Sigmoid colon (tissue), 7 donors: Measurements from ENCODE around the gene RALA. TPM values are rescaled to one million over a fixed set of nuclear protein-coding genes. Genes with fewer than 3 reads are reported as not detected.
"Not testable (repeated sequence)": the region's sequence is repeated elsewhere in the genome, so short reads cannot be mapped to it uniquely, and the experiment has no call there.

Experiments used
- DNase-seq: peaks from one replicate; pipeline ENCODE4 v3.0.0-alpha.2; 2019
- H3K27ac ChIP-seq, 4 donors: fragments of 200-600 bp; sonication (generic); one replicate each; pipeline ENCODE4 v1.5.1; 2016 to 2019; ENCODE audit warnings: mild to moderate bottlenecking in 1 of 4
- H3K27me3 ChIP-seq, 3 donors: fragments of 200-600 bp; sonication (generic); one replicate each; pipeline ENCODE4 v1.5.1; 2019; ENCODE audit warnings: mild to moderate bottlenecking in 1 of 3
- H3K36me3 ChIP-seq, 4 donors: fragments of 200-600 bp; sonication (generic); one replicate each; pipeline ENCODE4 v1.5.1; 2016 to 2019
- H3K4me1 ChIP-seq, 4 donors: fragments of 200-600 bp; sonication (generic); one replicate each; pipeline ENCODE4 v1.5.1; 2017 to 2019
- H3K4me3 ChIP-seq, 4 donors: fragments of 200-600 bp; sonication (generic); one replicate each; pipeline ENCODE4 v1.5.1; 2017 to 2019; ENCODE audit warnings: mild to moderate bottlenecking in 2 of 4, moderate library complexity in 1 of 4
- H3K9me3 ChIP-seq, 4 donors: fragments of 200-600 bp in 3 of 4; sonication (generic) in 3 of 4; one replicate each; pipeline versions ENCODE4 v1.5.1 to v1.6.1; 2013 to 2019
- EP300 ChIP-seq, 4 donors: sonication (generic); formaldehyde crosslinking; IDR thresholded peaks; one replicate each; pipeline ENCODE4 v1.6.1; 2017; ENCODE audit warnings: antibody characterized with exemption in 4 of 4
- POLR2A ChIP-seq, 2 donors: fragments of 450-650 bp; IDR thresholded peaks; one replicate each; pipeline ENCODE4 v1.6.1; 2016; ENCODE audit warnings: antibody characterized with exemption in 2 of 2, mild to moderate bottlenecking in 2 of 2, moderate library complexity in 2 of 2
- POLR2AphosphoS5 ChIP-seq, 4 donors: sonication (generic); formaldehyde crosslinking; IDR thresholded peaks; one replicate each; pipeline ENCODE4 v1.6.1; 2017; ENCODE audit warnings: antibody characterized with exemption in 4 of 4
- WGBS, 2 donors: extraction: QIAGEN DNeasy Blood & Tissue Kit; methylation state at CpG; one replicate each; pipeline ENCODE4 v1.1.7; 2013; 5-methylcytosine and 5-hydroxymethylcytosine counted together
- intact Hi-C: fragments of 100-400 bp; cut with DNase I; formaldehyde crosslinking; loops from one replicate; pipeline ENCODE4 v1.15.1; 2023
- polyA plus RNA-seq, 3 donors: library from polyadenylated mRNA; stranded (reverse); fragments of 200-250 nt; gene quantifications; one replicate each; pipeline ENCODE4 v1.2.3, GENCODE V29; 2013
- total RNA-seq, 4 donors: library from RNA; depleted of rRNA; stranded (reverse); fragments of >200 nt; gene quantifications; one replicate each; pipeline ENCODE4 v1.1.0, GENCODE V29; 2016
- TF ChIP-seq, protein P1 (sequence below), 4 experiments: fragments of 450-650 bp in 3 of 4; fragments of 200-600 bp in 1 of 4; IDR thresholded peaks; one replicate each; pipeline ENCODE4 v1.5.1; 2016 to 2019; ENCODE audit warnings: antibody characterized with exemption in 4 of 4, mild to moderate bottlenecking in 3 of 4, moderate library complexity in 2 of 4
- donor health status: healthy with polysubstance abuse.
- donor health status: Bipolar disorder and iron deficiency.
- donor health status: healthy.

The RALA gene
- total and polyA plus RNA-seq, 7 donors = 11.5 to 68.0 (median 19.6) TPM

DNA sequence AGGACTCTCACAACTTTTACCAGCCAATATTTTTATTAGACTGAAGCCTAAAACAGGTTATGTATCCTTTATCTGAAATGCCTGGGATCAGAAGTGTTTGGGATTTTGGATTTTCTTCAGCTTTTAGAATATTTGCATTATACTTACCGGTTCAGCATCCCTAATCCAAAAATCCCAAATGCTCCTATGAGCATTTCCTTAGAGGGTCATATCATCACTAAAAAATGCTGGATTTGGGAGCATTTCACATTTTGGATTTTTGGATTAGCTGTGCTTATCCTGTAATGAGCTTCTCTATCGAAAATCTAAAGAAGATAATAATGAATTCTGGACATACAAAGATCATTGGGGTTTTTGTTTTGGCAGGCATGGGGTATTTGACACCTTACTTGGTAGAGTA, 53.0 kb downstream of the RALA start:
- Histone ChIP-seq H3K4me3 (no peak overlapping the region), H3K9me3 (no peaks in the 10 kb centered on the region), H3K36me3 (no peaks in the 10 kb centered on the region), H3K27me3 (no peaks in the 10 kb centered on the region), H3K27ac (no peak overlapping the region), H3K4me1 (peaks cover 0 to 14% (median 8%) of the 10 kb centered on the region in 4 donors)
- TF ChIP-seq EP300 (IDR thresholded peaks at IDR 0.05) = no peak
- TF ChIP-seq POLR2A (IDR thresholded peaks at IDR 0.05) = no peak
- TF ChIP-seq POLR2AphosphoS5 (IDR thresholded peaks at IDR 0.05) = no peak
- TF ChIP-seq, protein P1, sequence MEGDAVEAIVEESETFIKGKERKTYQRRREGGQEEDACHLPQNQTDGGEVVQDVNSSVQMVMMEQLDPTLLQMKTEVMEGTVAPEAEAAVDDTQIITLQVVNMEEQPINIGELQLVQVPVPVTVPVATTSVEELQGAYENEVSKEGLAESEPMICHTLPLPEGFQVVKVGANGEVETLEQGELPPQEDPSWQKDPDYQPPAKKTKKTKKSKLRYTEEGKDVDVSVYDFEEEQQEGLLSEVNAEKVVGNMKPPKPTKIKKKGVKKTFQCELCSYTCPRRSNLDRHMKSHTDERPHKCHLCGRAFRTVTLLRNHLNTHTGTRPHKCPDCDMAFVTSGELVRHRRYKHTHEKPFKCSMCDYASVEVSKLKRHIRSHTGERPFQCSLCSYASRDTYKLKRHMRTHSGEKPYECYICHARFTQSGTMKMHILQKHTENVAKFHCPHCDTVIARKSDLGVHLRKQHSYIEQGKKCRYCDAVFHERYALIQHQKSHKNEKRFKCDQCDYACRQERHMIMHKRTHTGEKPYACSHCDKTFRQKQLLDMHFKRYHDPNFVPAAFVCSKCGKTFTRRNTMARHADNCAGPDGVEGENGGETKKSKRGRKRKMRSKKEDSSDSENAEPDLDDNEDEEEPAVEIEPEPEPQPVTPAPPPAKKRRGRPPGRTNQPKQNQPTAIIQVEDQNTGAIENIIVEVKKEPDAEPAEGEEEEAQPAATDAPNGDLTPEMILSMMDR (IDR thresholded peaks at IDR 0.05) = no peak
- no peak for DNase-seq
- WGBS, 2 donors = 93% methylated on average over 2 of the region's 2 CpGs
- intact Hi-C loops = no loop called here

DNA sequence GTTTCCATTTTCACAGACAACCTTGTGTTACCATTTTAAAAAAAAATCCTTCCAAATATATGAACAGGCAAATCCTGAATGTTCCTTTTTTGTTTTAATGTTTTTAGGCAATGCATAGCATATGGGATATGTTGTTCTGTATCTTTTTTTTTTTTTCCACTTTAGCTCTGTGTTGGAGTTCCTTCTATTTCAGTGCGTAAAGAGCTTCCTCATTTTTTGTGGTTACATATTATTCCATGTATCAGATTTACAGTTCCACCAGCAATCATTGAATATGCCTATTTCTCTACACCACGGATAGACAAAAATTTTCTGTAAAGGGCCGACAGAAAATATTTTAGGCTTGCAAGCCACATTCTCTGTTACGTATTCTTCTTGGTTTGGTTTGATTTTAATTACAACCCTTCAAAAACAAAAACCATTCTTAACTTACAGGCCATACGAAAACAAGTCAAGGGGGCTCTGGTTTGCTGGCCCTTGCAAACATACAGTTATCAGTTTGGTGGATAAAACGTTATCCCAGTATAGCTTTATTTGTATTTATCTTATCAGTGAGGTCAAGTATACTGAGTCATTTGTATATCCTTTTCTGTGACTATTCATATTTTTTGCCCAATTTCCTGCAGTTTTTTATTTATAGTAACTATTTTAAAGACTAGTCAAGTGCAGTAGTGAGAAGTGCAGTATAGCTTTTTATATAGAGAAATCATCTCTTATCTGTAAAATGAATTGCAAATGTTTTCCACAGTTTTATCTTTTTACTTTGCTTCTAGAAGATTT, 55.7 kb downstream of the RALA start:
- WGBS, 2 donors = 77 to 81% methylated on average over 6 of the region's 6 CpGs

DNA sequence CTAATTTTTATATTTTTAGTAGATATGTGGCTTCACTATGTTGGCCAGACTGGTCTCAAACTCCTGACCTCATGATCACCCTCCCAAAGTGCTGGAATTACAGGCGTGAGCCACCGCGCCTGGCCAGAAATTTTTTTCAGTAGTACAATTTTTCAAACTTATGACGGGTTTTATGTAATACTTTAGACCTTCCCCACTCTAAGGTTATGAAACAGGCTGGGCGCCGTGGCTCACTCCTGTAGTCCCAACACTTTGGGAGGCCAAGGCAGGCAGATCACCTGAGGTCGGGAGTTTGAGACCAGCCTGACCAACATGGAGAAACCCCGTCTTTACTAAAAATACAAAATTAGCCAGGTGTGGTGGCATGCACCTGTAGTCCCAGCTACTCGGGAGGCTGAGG, 56.5 kb downstream of the RALA start:
- not testable (repeated sequence) for H3K27ac ChIP-seq

More for the DNA sequence above, 55.7 kb downstream of the RALA start:
- Histone ChIP-seq H3K4me3 (no peak overlapping the region), H3K9me3 (no peaks in the 10 kb centered on the region), H3K4me1 (peaks cover 0 to 30% (median 23%) of the 10 kb centered on the region in 4 donors), H3K27me3 (no peaks in the 10 kb centered on the region), H3K27ac (no peak overlapping the region), H3K36me3 (no peaks in the 10 kb centered on the region)
- intact Hi-C loops = no loop called here
- TF ChIP-seq EP300 (IDR thresholded peaks at IDR 0.05) (no peak), POLR2AphosphoS5 (IDR thresholded peaks at IDR 0.05) (no peak), POLR2A (IDR thresholded peaks at IDR 0.05) (no peak)
- TF ChIP-seq, protein P1 (IDR thresholded peaks at IDR 0.05) = no peak
- no peak for DNase-seq

DNA sequence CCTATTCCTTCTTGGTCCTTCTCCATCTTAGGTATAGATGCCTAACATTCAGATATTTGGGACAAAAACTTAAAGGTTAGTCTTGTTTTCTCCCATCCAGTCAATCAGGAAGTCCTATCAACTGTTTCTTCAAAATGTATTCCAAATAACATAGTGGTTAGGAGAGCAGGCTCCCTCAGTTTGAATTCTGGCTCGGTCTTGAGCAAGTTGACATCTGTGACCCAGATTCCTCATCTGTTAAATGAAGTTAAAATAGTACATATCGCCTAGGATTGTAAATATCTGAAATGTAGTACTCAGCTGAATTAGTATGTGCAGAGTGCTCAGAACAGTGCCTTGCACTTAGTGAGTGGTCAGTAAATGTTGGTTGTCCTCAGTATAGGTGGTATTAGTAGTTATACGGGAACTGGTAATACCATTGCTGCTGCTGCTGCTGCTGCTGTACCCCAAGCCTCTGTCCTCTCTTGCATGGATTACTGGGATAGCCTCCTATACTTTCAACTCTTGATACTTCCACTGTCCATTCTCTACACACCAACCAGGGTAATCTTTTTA, 58.6 kb downstream of the RALA start:
- Histone ChIP-seq H3K27me3 (no peaks in the 10 kb centered on the region), H3K4me1 (peaks cover 0 to 26% (median 18%) of the 10 kb centered on the region in 4 donors), H3K36me3 (no peaks in the 10 kb centered on the region), H3K9me3 (no peaks in the 10 kb centered on the region), H3K27ac (no peak overlapping the region), H3K4me3 (no peak overlapping the region)
- 90 to 91% methylated on average over 3 of the region's 3 CpGs for WGBS, 2 donors
- intact Hi-C loops = no loop called here
- no peak for TF ChIP-seq POLR2AphosphoS5 (IDR thresholded peaks at IDR 0.05)
- TF ChIP-seq EP300 (IDR thresholded peaks at IDR 0.05) = no peak
- TF ChIP-seq POLR2A (IDR thresholded peaks at IDR 0.05) = no peak
- TF ChIP-seq, protein P1 (IDR thresholded peaks at IDR 0.05) = no peak
- no peak for DNase-seq

More for the DNA sequence above, 56.5 kb downstream of the RALA start:
- DNase-seq, H3K27me3 ChIP-seq, H3K9me3 ChIP-seq, H3K36me3 ChIP-seq, H3K4me3 ChIP-seq, intact Hi-C loops: not testable (repeated sequence)
- 91 to 94% methylated on average over 9 of the region's 9 CpGs for WGBS, 2 donors
- peaks cover 0 to 29% (median 20%) of the 10 kb centered on the region in 4 donors for H3K4me1 ChIP-seq

DNA sequence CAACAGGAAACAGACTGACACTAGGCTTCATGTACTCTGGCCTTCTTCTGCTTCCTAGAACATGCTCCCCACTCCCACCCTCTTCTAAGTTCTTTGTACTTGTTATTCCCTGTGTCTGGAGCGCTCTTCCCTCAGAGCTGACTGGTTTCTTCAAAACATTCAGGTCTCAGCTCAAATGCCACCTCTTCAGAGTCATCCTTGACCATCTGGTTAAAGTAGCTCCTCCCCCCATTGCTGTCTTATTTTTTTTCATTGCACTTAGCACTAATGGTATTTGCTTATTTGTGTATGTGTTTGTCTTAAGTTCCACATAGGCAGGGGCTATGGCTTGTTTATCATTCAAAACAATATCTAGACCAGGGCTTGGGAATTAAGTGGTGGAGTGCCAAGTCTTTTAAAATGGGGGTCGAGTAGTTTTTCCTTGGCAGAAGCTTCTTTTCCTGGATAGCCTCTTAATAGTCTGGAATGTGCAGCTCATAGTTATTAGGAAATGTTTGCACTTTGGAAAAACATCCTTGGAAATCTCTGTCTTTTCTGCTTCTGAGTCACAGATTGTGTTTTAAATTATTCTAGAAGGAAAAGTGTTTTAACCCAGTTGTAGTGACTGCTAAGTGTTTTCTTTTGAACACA, 60.0 kb downstream of the RALA start:
- intact Hi-C loops = no loop called here
- WGBS, 2 donors = 69% methylated on average over 2 of the region's 2 CpGs
- no peak for TF ChIP-seq POLR2AphosphoS5 (IDR thresholded peaks at IDR 0.05)
- no peak for TF ChIP-seq EP300 (IDR thresholded peaks at IDR 0.05)
- TF ChIP-seq, protein P1 (IDR thresholded peaks at IDR 0.05) = no peak
- TF ChIP-seq POLR2A (IDR thresholded peaks at IDR 0.05) = no peak
- Histone ChIP-seq H3K9me3 (no peaks in the 10 kb centered on the region), H3K27ac (peak overlapping the region in 2 of 4 donors; percentile 5 to 17), H3K27me3 (no peaks in the 10 kb centered on the region), H3K4me3 (no peak overlapping the region), H3K4me1 (peaks cover 0 to 26% (median 18%) of the 10 kb centered on the region in 4 donors), H3K36me3 (peaks cover 0 to 4% (median 0%) of the 10 kb centered on the region in 4 donors)
- DNase-seq = no peak
